Body of pancreas (tissue), 4 donors: ENCODE results near the gene CAPN15.

Experiments used
- CTCF ChIP-seq, 7 experiments: fragments of 450-650 bp in 4 of 7; fragments of 200-600 bp in 3 of 7; sonication (generic) in 3 of 7; IDR thresholded peaks; one replicate each; pipeline ENCODE4 v1.5.1; 2016 to 2019; ENCODE audit warnings: antibody characterized with exemption in 7 of 7
- POLR2A ChIP-seq, 3 donors: fragments of 450-650 bp; IDR thresholded peaks; one replicate each; pipeline ENCODE4 v1.6.1; 2016; ENCODE audit warnings: antibody characterized with exemption in 3 of 3, mild to moderate bottlenecking in 2 of 3

GRCh38 chr16:557463-558297, 30.2 kb downstream of the CAPN15 start:
- TF ChIP-seq CTCF (IDR thresholded peaks at IDR 0.05) (no peak), POLR2A (IDR thresholded peaks at IDR 0.05) (no peak)
